Heart left ventricle (tissue), 16 donors: ENCODE data around the gene VPS37C. TPM values are rescaled to one million over a fixed set of nuclear protein-coding genes. Genes with fewer than 3 reads are reported as not detected.

Experiments used
- ATAC-seq, 4 donors: fragments of 200-7000 bp; cut with Tn5 transposase; one replicate each; pipeline ENCODE4 v1.9.1; 2020 to 2022; ENCODE audit warnings: moderate library complexity in 4 of 4, mild to moderate bottlenecking in 3 of 4, moderate number of reproducible peaks in 1 of 4
- DNase-seq, 5 donors: peaks; one replicate each; pipeline ENCODE4 v3.0.0-alpha.2; 2020
- H3K27ac ChIP-seq, 12 donors: fragments of 200-600 bp; sonication (generic) in 4 of 12; one replicate each; pipeline versions ENCODE4 v1.5.0 to v1.8.0; 2016 to 2022; ENCODE audit warnings: mild to moderate bottlenecking in 2 of 12
- H3K27me3 ChIP-seq, 9 donors: fragments of 200-600 bp; sonication (generic) in 2 of 9; one replicate each; pipeline versions ENCODE4 v1.5.1 to v1.8.0; 2016 to 2022; ENCODE audit warnings: mild to moderate bottlenecking in 3 of 9
- H3K36me3 ChIP-seq, 9 donors: fragments of 200-600 bp; sonication (generic) in 2 of 9; one replicate each; pipeline versions ENCODE4 v1.5.0 to v1.8.0; 2018 to 2022; ENCODE audit warnings: mild to moderate bottlenecking in 2 of 9
- H3K4me1 ChIP-seq, 12 donors: fragments of 200-600 bp; sonication (generic) in 4 of 12; one replicate each; pipeline versions ENCODE4 v1.5.0 to v1.8.0; 2016 to 2022; ENCODE audit warnings: mild to moderate bottlenecking in 3 of 12
- H3K4me3 ChIP-seq, 12 donors: fragments of 200-600 bp; sonication (generic) in 4 of 12; one replicate each; pipeline versions ENCODE4 v1.5.0 to v1.8.0; 2017 to 2022; ENCODE audit warnings: mild to moderate bottlenecking in 9 of 12, moderate library complexity in 4 of 12
- H3K9me3 ChIP-seq, 12 donors: fragments of 200-600 bp; sonication (generic) in 4 of 12; one replicate each; pipeline versions ENCODE4 v1.5.0 to v1.8.0; 2016 to 2022; ENCODE audit warnings: mild to moderate bottlenecking in 1 of 12
- CTCF ChIP-seq, 12 donors: fragments of 200-600 bp; sonication (generic) in 4 of 12; IDR thresholded peaks; one replicate each; pipeline versions ENCODE4 v1.5.0 to v1.8.0; 2018 to 2022; ENCODE audit warnings: antibody characterized with exemption in 12 of 12, mild to moderate bottlenecking in 5 of 12
- POLR2A ChIP-seq, 2 donors: fragments of 450-650 bp; IDR thresholded peaks; one replicate each; pipeline ENCODE4 v1.6.1; 2017; ENCODE audit warnings: antibody characterized with exemption in 2 of 2, mild to moderate bottlenecking in 2 of 2, moderate library complexity in 2 of 2
- WGBS, 4 donors: extraction: QIAGEN DNeasy Blood & Tissue Kit in 2 of 4; methylation state at CpG; one replicate each; pipeline versions ENCODE4 v1.1.5 to v1.1.7; 2013 to 2018; 5-methylcytosine and 5-hydroxymethylcytosine counted together
- intact Hi-C, 10 donors: fragments of 100-400 bp; cut with DNase I; formaldehyde crosslinking; loops; one replicate each; pipeline versions ENCODE4 v1.11.1 to v1.14.2; 2022
- polyA plus RNA-seq, 2 donors: library from polyadenylated mRNA; stranded (reverse); fragments of 200-250 nt; gene quantifications; one replicate each; pipeline ENCODE4 v1.2.3, GENCODE V29; 2013
- total RNA-seq, 9 donors: library from RNA; depleted of rRNA in 2 of 9; stranded (reverse); fragments of >200 nt in 2 of 9; fragmentation: NEBNext Ultra II Directional in 3 of 9; extraction: Animal tissue kit (Norgen Biotek cat#: 25700) in 3 of 9; gene quantifications; one replicate each; pipeline versions ENCODE4 v1.1.0 to v1.2.4, GENCODE V29; 2016 to 2023
- donor health status: ischemic (EF 13 %, LVEDD 7.1; RV severe dilation, severe dysfunction).
- donor health status: healthy with polysubstance abuse.
- donor health status: DM: no; HTN: yes; CAD: no.
- donor health status: DM: no; HTN: no; CAD: no.
- donor health status: ischemic (EF 25% LVEDD 6.9; RV normal size, moderate dysfunction).
- donor health status: ischemic (EF 25% LVEDD 5.7; RV mildly dilated, moderate dysfunction).
- donor health status: healthy.
- donor health status: DM: yes; HTN: yes; CAD: no.
- donor health status: ischemic (EF 35%, LVEDD 5.7; RV mildly dilated, moderate dysfunction).
- donor health status: nonischemic (EF 11% LVEDD 7.7; RV severe dilation, severe dysfunction).
- donor health status: DM: yes; HTN: yes; CAD: no.
- donor health status: PGD.
- donor health status: ischemic (EF 29% LVEDD 5.4; RV normal size, mild dysfunction).
- donor health status: nonischemic (EF 23%, LVEDD 6.1; RV moderate dilation, normal function).

Gene VPS37C
- total and polyA plus RNA-seq, 11 donors: 11.0 to 29.0 (median 17.1) TPM

GRCh38 chr11:61087426-61088119, 73.7 kb downstream of the VPS37C start:
- H3K36me3 ChIP-seq: no peaks in the 10 kb centered on the region
- intact Hi-C loops: no loop called here
- no peak overlapping the region for H3K27ac ChIP-seq
- H3K4me1 ChIP-seq: peaks cover 0 to 13% (median 0%) of the 10 kb centered on the region in 12 donors
- DNase-seq (no peak), ATAC-seq (no peak)
- 93 to 95% (median 94%) methylated on average over 9 of the region's 9 CpGs for WGBS, 4 donors
- no peaks in the 10 kb centered on the region for H3K27me3 ChIP-seq
- TF ChIP-seq CTCF (IDR thresholded peaks at IDR 0.05) (no peak), POLR2A (IDR thresholded peaks at IDR 0.05) (no peak)
- H3K4me3 ChIP-seq: no peak overlapping the region
- H3K9me3 ChIP-seq: no peaks in the 10 kb centered on the region

- no peak for DNase-seq
- peaks cover 0 to 3% (median 0%) of the 10 kb centered on the region in 9 donors for H3K27me3 ChIP-seq
- H3K4me1 ChIP-seq: peaks cover 0 to 7% (median 0%) of the 10 kb centered on the region in 12 donors
- 78 to 89% (median 82%) methylated on average over 13 of the region's 13 CpGs for WGBS, 4 donors
- H3K9me3 ChIP-seq: no peaks in the 10 kb centered on the region
- no peak for ATAC-seq
- no peak for TF ChIP-seq CTCF (IDR thresholded peaks at IDR 0.05)
- no peak for TF ChIP-seq POLR2A (IDR thresholded peaks at IDR 0.05)
- H3K4me3 ChIP-seq: no peak overlapping the region
- peak overlapping the region in 1 of 12 donors; percentile 70 for H3K27ac ChIP-seq
- H3K36me3 ChIP-seq: no peaks in the 10 kb centered on the region
- intact Hi-C loops: no loop called here
Observed at GRCh38 chr11:61083601-61084147, 77.6 kb downstream of the VPS37C start.

GRCh38 chr11:61082931-61083531, 78.2 kb downstream of the VPS37C start:
- DNase-seq (no peak), ATAC-seq (no peak)
- Histone ChIP-seq H3K36me3 (no peaks in the 10 kb centered on the region), H3K27me3 (peaks cover 0 to 3% (median 0%) of the 10 kb centered on the region in 9 donors), H3K4me1 (peaks cover 0 to 7% (median 0%) of the 10 kb centered on the region in 12 donors), H3K4me3 (no peak overlapping the region), H3K27ac (peak overlapping the region in 1 of 12 donors; percentile 70), H3K9me3 (no peaks in the 10 kb centered on the region)
- WGBS, 4 donors: 79 to 86% (median 84%) methylated on average over 14 of the region's 14 CpGs
- intact Hi-C loops: no loop called here
- TF ChIP-seq POLR2A (IDR thresholded peaks at IDR 0.05) (no peak), CTCF (IDR thresholded peaks at IDR 0.05) (no peak)
